Panc1 (cell line): ENCODE results near the gene PPM1H. TPM values are rescaled to one million over a fixed set of nuclear protein-coding genes. Genes with fewer than 3 reads are reported as not detected.

ENCODE experiments used
- ATAC-seq: fragments of 200-7000 bp; cut with Tn5 transposase; 2 replicates; pipeline ENCODE4 v1.9.1; 2020; ENCODE audit warnings: mild to moderate bottlenecking, moderate library complexity
- BruUV-seq: library from RNA; stranded (reverse); fragments of 400-500 nt; replicated peaks from 2 replicates; lab custom pipeline; 2021; lab: Mats Ljungman, UMichigan
- CTCF ChIA-PET: fragments of 300-600 bp; sonication (Branson Sonifier 250); formaldehyde crosslinking; loops from one replicate; lab custom pipeline; 2022; ENCODE audit warnings: antibody characterized with exemption; lab: Charles Lee
- POLR2A ChIA-PET: fragments of 300-600 bp; sonication (Branson Sonifier 250); formaldehyde crosslinking; loops from one replicate; lab custom pipeline; 2022; ENCODE audit warnings: antibody characterized with exemption; lab: Charles Lee
- DNase-seq: peaks from one replicate; pipeline ENCODE4 v3.0.0-alpha.2; 2010; ENCODE audit warnings: low read depth, low spot score
- H3K27ac ChIP-seq: 2 replicates; pipeline ENCODE4 v1.5.1; 2011; ENCODE audit warnings: mild to moderate bottlenecking, low read length, inconsistent platforms
- H3K27me3 ChIP-seq: fragments of 200-500 bp; sonication (Bioruptor generic); 2 replicates; pipeline ENCODE4 v1.6.0; 2014; ENCODE audit warnings: low read length, inconsistent platforms; ENCODE audit not compliant: control insufficient read depth, insufficient read depth
- H3K36me3 ChIP-seq: fragments of 200-500 bp; sonication (Bioruptor generic); 2 replicates; pipeline ENCODE4 v1.5.1; 2014; ENCODE audit warnings: inconsistent platforms, mild to moderate bottlenecking, low read length, moderate library complexity; ENCODE audit not compliant: control insufficient read depth, insufficient read depth
- H3K4me1 ChIP-seq: 2 replicates; pipeline ENCODE4 v1.5.1; 2011; ENCODE audit warnings: inconsistent platforms, mild to moderate bottlenecking, low read length, moderate library complexity; ENCODE audit not compliant: control insufficient read depth, insufficient read depth
- H3K4me3 ChIP-seq, 2 experiments: 2 replicates each; pipeline ENCODE4 v1.5.1; 2011 to 2012; ENCODE audit warnings: low read depth in 2 of 2, low read length in 2 of 2, mild to moderate bottlenecking in 2 of 2, inconsistent platforms in 1 of 2, moderate library complexity in 1 of 2
- H3K9me3 ChIP-seq: fragments of 200-500 bp; sonication (Bioruptor generic); 2 replicates; pipeline ENCODE4 v1.5.1; 2014; ENCODE audit warnings: low read depth, mild to moderate bottlenecking, inconsistent platforms, low read length, moderate library complexity; ENCODE audit not compliant: control insufficient read depth, insufficient read depth
- POLR2AphosphoS5 ChIP-seq: IDR thresholded peaks from 2 replicates; pipeline ENCODE4 v1.6.1; 2012; ENCODE audit warnings: mild to moderate bottlenecking, low read depth, low read length, moderate library complexity
- SIN3A ChIP-seq: IDR thresholded peaks from 2 replicates; pipeline ENCODE4 v1.6.1; 2012; ENCODE audit warnings: low read depth, mild to moderate bottlenecking, low read length, moderate library complexity, borderline replicate concordance; ENCODE audit not compliant: insufficient read depth
- TCF7L2 ChIP-seq: IDR thresholded peaks from 2 replicates; pipeline ENCODE4 v1.6.1; 2011; ENCODE audit warnings: mild to moderate bottlenecking, low read depth, low read length, inconsistent platforms
- in situ Hi-C: cut with HindIII; loops from 2 replicates; pipeline ENCODE4 v1.10.0; 2016; ENCODE audit warnings: low sequenced_read_pairs, low pct_unique_long_range_greater_than_20kb
- intact Hi-C: fragments of 100-400 bp; cut with micrococcal nuclease; formaldehyde crosslinking; loops from one replicate; pipeline ENCODE4 v1.10.0; 2022; ENCODE audit not compliant: unreplicated experiment
- total RNA-seq: library from RNA; stranded (reverse); gene quantifications from one replicate; pipeline ENCODE4 v1.2.1, GENCODE V29; 2021; ENCODE audit not compliant: unreplicated experiment
- TF ChIP-seq, protein P1 (sequence below): fragments of 450-650 bp; IDR thresholded peaks from 2 replicates; pipeline ENCODE4 v1.5.1; 2017; ENCODE audit warnings: mild to moderate bottlenecking
- TF ChIP-seq, protein P2 (sequence below), 2 experiments: IDR thresholded peaks; 2 replicates each; pipeline ENCODE4 v1.6.1; 2011 to 2012; ENCODE audit warnings: low read depth in 2 of 2, control low read depth in 1 of 2, low read length in 1 of 2, mild to moderate bottlenecking in 1 of 2, moderate library complexity in 1 of 2; ENCODE audit not compliant: insufficient read depth in 1 of 2

The PPM1H gene
- total RNA-seq, 1 experiment from 2014 or later, result 22.9 TPM

DNA sequence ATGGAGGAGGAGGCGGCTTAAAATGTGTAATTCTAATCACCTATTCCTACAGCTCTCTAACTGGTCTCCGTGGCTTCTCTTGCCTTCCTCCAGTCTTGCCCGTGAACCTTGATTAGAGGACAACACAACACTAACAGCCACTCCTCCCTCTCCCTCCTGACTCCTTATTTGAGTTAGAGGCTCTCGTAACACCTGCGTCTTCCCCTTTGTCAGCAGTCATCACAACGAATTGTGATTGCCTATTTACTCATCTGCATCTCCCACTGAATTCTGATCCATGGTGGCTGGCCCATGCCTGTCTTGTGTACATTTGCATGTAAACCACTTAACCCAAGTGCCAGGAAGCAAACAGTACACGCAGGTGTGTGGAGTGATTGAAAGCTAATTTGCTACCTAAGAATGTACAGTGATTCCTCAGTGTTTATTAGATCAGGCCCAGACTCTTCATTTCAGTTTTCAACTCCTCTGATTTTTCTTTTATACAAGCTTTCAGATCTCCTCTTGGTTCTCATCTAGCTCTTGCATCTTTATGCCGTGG is 313.8 kb downstream of the PPM1H start:
- no peaks in the 10 kb centered on the region for H3K27me3 ChIP-seq
- BruUV-seq, result no TSS peak
- H3K4me1 ChIP-seq, result no peaks in the 10 kb centered on the region
- in situ Hi-C loops, result loop anchor here (25.0 kb wide), 1 partner anchor 166 kb away; no protein-coding TSS in a partner anchor
- no peaks in the 10 kb centered on the region for H3K36me3 ChIP-seq
- POLR2A ChIA-PET, result no interaction called here
- TF ChIP-seq POLR2AphosphoS5, result no peak
- TF ChIP-seq, protein P1, sequence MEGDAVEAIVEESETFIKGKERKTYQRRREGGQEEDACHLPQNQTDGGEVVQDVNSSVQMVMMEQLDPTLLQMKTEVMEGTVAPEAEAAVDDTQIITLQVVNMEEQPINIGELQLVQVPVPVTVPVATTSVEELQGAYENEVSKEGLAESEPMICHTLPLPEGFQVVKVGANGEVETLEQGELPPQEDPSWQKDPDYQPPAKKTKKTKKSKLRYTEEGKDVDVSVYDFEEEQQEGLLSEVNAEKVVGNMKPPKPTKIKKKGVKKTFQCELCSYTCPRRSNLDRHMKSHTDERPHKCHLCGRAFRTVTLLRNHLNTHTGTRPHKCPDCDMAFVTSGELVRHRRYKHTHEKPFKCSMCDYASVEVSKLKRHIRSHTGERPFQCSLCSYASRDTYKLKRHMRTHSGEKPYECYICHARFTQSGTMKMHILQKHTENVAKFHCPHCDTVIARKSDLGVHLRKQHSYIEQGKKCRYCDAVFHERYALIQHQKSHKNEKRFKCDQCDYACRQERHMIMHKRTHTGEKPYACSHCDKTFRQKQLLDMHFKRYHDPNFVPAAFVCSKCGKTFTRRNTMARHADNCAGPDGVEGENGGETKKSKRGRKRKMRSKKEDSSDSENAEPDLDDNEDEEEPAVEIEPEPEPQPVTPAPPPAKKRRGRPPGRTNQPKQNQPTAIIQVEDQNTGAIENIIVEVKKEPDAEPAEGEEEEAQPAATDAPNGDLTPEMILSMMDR, result no peak
- no peak for TF ChIP-seq SIN3A
- no peak for TF ChIP-seq TCF7L2
- TF ChIP-seq, protein P2, sequence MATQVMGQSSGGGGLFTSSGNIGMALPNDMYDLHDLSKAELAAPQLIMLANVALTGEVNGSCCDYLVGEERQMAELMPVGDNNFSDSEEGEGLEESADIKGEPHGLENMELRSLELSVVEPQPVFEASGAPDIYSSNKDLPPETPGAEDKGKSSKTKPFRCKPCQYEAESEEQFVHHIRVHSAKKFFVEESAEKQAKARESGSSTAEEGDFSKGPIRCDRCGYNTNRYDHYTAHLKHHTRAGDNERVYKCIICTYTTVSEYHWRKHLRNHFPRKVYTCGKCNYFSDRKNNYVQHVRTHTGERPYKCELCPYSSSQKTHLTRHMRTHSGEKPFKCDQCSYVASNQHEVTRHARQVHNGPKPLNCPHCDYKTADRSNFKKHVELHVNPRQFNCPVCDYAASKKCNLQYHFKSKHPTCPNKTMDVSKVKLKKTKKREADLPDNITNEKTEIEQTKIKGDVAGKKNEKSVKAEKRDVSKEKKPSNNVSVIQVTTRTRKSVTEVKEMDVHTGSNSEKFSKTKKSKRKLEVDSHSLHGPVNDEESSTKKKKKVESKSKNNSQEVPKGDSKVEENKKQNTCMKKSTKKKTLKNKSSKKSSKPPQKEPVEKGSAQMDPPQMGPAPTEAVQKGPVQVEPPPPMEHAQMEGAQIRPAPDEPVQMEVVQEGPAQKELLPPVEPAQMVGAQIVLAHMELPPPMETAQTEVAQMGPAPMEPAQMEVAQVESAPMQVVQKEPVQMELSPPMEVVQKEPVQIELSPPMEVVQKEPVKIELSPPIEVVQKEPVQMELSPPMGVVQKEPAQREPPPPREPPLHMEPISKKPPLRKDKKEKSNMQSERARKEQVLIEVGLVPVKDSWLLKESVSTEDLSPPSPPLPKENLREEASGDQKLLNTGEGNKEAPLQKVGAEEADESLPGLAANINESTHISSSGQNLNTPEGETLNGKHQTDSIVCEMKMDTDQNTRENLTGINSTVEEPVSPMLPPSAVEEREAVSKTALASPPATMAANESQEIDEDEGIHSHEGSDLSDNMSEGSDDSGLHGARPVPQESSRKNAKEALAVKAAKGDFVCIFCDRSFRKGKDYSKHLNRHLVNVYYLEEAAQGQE (IDR thresholded peaks at IDR 0.05; ENCODE audit: insufficient read depth in 1 of 2, low read depth in 2 of 2, low read length in 1 of 2), result no peak
- no peak for DNase-seq
- intact Hi-C loops, result no loop called here
- H3K27ac ChIP-seq, result no peak overlapping the region
- H3K4me3 ChIP-seq, result no peak overlapping the region
- no peaks in the 10 kb centered on the region for H3K9me3 ChIP-seq
- ATAC-seq, result no peak
- CTCF ChIA-PET, result no interaction called here

DNA sequence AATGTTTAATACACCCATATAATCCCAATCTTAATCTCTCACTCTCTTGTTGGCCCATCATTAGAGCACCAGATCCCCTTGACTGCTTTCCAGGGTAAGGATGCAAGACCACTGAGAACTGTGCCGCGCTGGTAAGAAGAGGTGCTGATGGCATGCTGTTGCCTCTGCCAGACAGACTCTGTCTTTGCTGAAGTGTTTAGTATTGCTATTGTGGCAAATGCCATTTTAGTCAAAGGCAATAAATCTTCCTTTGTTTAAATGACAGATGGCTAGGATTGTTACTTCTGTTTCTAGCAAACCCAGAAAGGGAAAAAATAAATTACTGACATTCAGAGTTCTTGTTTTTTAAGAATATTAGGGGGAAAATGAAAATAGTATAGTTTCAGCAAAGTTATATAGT is 316.0 kb downstream of the PPM1H start:
- intact Hi-C loops, result no loop called here
- in situ Hi-C loops, result loop anchor here (25.0 kb wide), 1 partner anchor 168 kb away; no protein-coding TSS in a partner anchor
- Histone ChIP-seq H3K4me1 (no peaks in the 10 kb centered on the region), H3K27ac (no peak overlapping the region), H3K4me3 (no peak overlapping the region), H3K36me3 (no peaks in the 10 kb centered on the region), H3K9me3 (no peaks in the 10 kb centered on the region), H3K27me3 (no peaks in the 10 kb centered on the region)
- ATAC-seq, result no peak
- no TSS peak for BruUV-seq
- no peak for TF ChIP-seq TCF7L2
- TF ChIP-seq SIN3A, result no peak
- TF ChIP-seq, protein P1, result no peak
- DNase-seq, result no peak
- POLR2A ChIA-PET, result interaction anchor here (0.5 kb wide), 1 partner anchor 17 kb away, joined by 5 read pairs; no protein-coding TSS in a partner anchor
- CTCF ChIA-PET, result no interaction called here
